WERI-Rb-1 (cell line): ENCODE data around the gene SPRR2G.

ENCODE experiments used
- DNase-seq: peaks from one replicate; pipeline ENCODE4 v3.0.0-alpha.2; 2020
- H3K27ac ChIP-seq: fragments of 250-450 bp; sonication (Bioruptor Pico); 2 replicates; pipeline ENCODE4 v1.5.1; 2020; ENCODE audit warnings: mild to moderate bottlenecking, moderate library complexity
- H3K27me3 ChIP-seq: fragments of 250-450 bp; sonication (Bioruptor Pico); 2 replicates; pipeline ENCODE4 v1.5.1; 2021; ENCODE audit warnings: mild to moderate bottlenecking, low read depth, moderate library complexity; ENCODE audit not compliant: insufficient read depth, severe bottlenecking
- H3K36me3 ChIP-seq: fragments of 250-450 bp; sonication (Bioruptor Pico); 2 replicates; pipeline ENCODE4 v1.5.1; 2020; ENCODE audit warnings: mild to moderate bottlenecking, moderate library complexity
- H3K4me3 ChIP-seq: 2 replicates; pipeline ENCODE4 v1.5.1; 2011; ENCODE audit warnings: low read depth, mild to moderate bottlenecking, control low read depth, low read length
- H3K9me3 ChIP-seq: fragments of 250-450 bp; sonication (Bioruptor Pico); 2 replicates; pipeline ENCODE4 v1.5.1; 2021; ENCODE audit warnings: mild to moderate bottlenecking, moderate library complexity; ENCODE audit not compliant: severe bottlenecking
- TF ChIP-seq, protein P1 (sequence below): IDR thresholded peaks from 2 replicates; pipeline ENCODE4 v1.5.1; 2011; ENCODE audit warnings: low read depth, mild to moderate bottlenecking, control low read depth, inconsistent platforms, low read length

SPRR2G gene

DNA sequence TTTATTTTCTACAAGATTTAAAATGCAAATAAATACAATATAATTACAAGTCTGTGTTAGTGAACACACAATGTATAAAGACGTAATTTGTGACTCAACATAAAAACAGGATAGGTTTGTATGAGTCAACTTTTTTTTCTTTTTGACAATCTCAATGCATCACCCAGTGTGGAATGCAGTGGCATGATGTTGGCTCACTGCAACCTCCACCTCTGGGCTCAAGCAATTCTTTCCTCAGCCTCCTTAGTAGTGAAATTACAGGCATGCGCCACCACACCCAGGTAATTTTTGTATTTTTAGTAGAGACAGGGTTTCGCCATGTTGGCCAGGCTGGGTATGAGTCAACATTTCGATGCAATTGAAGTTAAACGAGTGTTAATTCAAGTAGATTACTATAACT, 50.4 kb downstream of the SPRR2G start:
- no peak for DNase-seq
- no peaks in the 10 kb centered on the region for H3K36me3 ChIP-seq
- TF ChIP-seq, protein P1, sequence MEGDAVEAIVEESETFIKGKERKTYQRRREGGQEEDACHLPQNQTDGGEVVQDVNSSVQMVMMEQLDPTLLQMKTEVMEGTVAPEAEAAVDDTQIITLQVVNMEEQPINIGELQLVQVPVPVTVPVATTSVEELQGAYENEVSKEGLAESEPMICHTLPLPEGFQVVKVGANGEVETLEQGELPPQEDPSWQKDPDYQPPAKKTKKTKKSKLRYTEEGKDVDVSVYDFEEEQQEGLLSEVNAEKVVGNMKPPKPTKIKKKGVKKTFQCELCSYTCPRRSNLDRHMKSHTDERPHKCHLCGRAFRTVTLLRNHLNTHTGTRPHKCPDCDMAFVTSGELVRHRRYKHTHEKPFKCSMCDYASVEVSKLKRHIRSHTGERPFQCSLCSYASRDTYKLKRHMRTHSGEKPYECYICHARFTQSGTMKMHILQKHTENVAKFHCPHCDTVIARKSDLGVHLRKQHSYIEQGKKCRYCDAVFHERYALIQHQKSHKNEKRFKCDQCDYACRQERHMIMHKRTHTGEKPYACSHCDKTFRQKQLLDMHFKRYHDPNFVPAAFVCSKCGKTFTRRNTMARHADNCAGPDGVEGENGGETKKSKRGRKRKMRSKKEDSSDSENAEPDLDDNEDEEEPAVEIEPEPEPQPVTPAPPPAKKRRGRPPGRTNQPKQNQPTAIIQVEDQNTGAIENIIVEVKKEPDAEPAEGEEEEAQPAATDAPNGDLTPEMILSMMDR = no peak
- no peaks in the 10 kb centered on the region for H3K27me3 ChIP-seq
- H3K27ac ChIP-seq = no peak overlapping the region
- peaks cover 5% of the 10 kb centered on the region for H3K9me3 ChIP-seq
- no peak overlapping the region for H3K4me3 ChIP-seq
